PC-9 (cell line): ENCODE data around the gene TLX2. TPM values are rescaled to one million over a fixed set of nuclear protein-coding genes. Genes with fewer than 3 reads are reported as not detected.

Source experiments
- BruUV-seq: library from RNA; stranded (reverse); fragments of 400-500 nt; replicated peaks from 2 replicates; lab custom pipeline; 2021; lab: Mats Ljungman, UMichigan
- CTCF ChIA-PET: fragments of 300-600 bp; sonication (Branson Sonifier 250); formaldehyde crosslinking; loops from one replicate; lab custom pipeline; 2022; ENCODE audit warnings: antibody characterized with exemption; lab: Charles Lee
- POLR2A ChIA-PET: fragments of 300-600 bp; sonication (Branson Sonifier 250); formaldehyde crosslinking; loops from one replicate; lab custom pipeline; 2022; ENCODE audit warnings: antibody characterized with exemption; ENCODE audit not compliant: unreplicated experiment; lab: Charles Lee
- DNase-seq, 2 experiments: peaks; one replicate each; pipeline versions ENCODE4 v3.0.0 to v3.0.0-alpha.2; 2015 to 2022; ENCODE audit warnings: mixed read lengths in 1 of 2
- H2AFZ ChIP-seq: fragments of 200-600 bp; sonication (generic); 2 replicates; pipeline ENCODE4 v1.8.1; 2017; ENCODE audit warnings: antibody characterized with exemption
- H3F3A ChIP-seq: fragments of 200-600 bp; sonication (generic); 2 replicates; pipeline ENCODE4 v1.8.1; 2017; ENCODE audit warnings: antibody characterized with exemption, mild to moderate bottlenecking, low read depth; ENCODE audit not compliant: insufficient read depth
- H3K27ac ChIP-seq: fragments of 200-600 bp; sonication (generic); 2 replicates; pipeline ENCODE4 v1.6.1; 2016; ENCODE audit warnings: mixed run types
- H3K27me3 ChIP-seq: fragments of 200-600 bp; sonication (generic); 2 replicates; pipeline ENCODE4 v1.6.1; 2016; ENCODE audit warnings: low read depth, mixed run types; ENCODE audit not compliant: insufficient read depth
- H3K36me3 ChIP-seq: fragments of 200-600 bp; sonication (generic); 2 replicates; pipeline ENCODE4 v1.6.1; 2016; ENCODE audit warnings: low read depth, mixed run types
- H3K4me1 ChIP-seq: fragments of 200-600 bp; sonication (generic); replicated peaks from 2 replicates; pipeline ENCODE4 v1.6.1; 2016; ENCODE audit warnings: mixed run types; ENCODE audit not compliant: insufficient read depth
- H3K4me2 ChIP-seq: fragments of 200-600 bp; sonication (generic); 2 replicates; pipeline ENCODE4 v1.6.1; 2017; ENCODE audit warnings: mixed run types
- H3K4me3 ChIP-seq: fragments of 200-600 bp; sonication (generic); 2 replicates; pipeline ENCODE4 v1.6.1; 2016; ENCODE audit warnings: mixed run types
- H3K79me2 ChIP-seq: fragments of 200-600 bp; sonication (generic); 2 replicates; pipeline ENCODE4 v1.6.1; 2017; ENCODE audit warnings: low read depth, mixed run types
- H3K9me2 ChIP-seq: fragments of 200-600 bp; sonication (generic); 2 replicates; pipeline ENCODE4 v1.8.1; 2017; ENCODE audit warnings: mild to moderate bottlenecking; ENCODE audit not compliant: insufficient read depth
- H3K9me3 ChIP-seq: fragments of 200-600 bp; sonication (generic); 2 replicates; pipeline ENCODE4 v1.8.1; 2016; ENCODE audit warnings: low read depth; ENCODE audit not compliant: insufficient read depth
- H4K20me1 ChIP-seq: fragments of 200-600 bp; sonication (generic); 2 replicates; pipeline ENCODE4 v1.8.1; 2017; ENCODE audit not compliant: insufficient read depth
- EZH2 ChIP-seq: fragments of 200-600 bp; sonication (generic); IDR thresholded peaks from 2 replicates; pipeline ENCODE4 v1.8.0; 2017; ENCODE audit warnings: antibody characterized with exemption, low read depth
- intact Hi-C: fragments of 100-400 bp; cut with micrococcal nuclease; formaldehyde crosslinking; loops from one replicate; pipeline ENCODE4 v1.10.0; 2022; ENCODE audit not compliant: unreplicated experiment
- total RNA-seq: library from RNA; stranded (reverse); gene quantifications from 2 replicates; pipeline ENCODE4 v1.2.3, GENCODE V29; 2021
- TF ChIP-seq, protein P1 (sequence below): fragments of 200-600 bp; sonication (generic); conservative IDR thresholded peaks from 2 replicates; pipeline ENCODE4 v1.6.1; 2017; ENCODE audit warnings: mixed run types, antibody characterized with exemption, mild to moderate bottlenecking, moderate library complexity

The TLX2 gene
- total RNA-seq, 1 experiment from 2014 or later, result 3.1 TPM

GRCh38 chr2:74537140-74537539 lies 22.9 kb downstream of the TLX2 start:
- Histone ChIP-seq H3K9me3 (no peaks in the 10 kb centered on the region), H3K27ac (no peak overlapping the region), H3K4me2 (no peak overlapping the region), H3K79me2 (no peaks in the 10 kb centered on the region), H3K4me3 (no peak overlapping the region), H3F3A (peaks cover under 1% of the 10 kb centered on the region; the same call in 1 of the 2 replicates), H3K4me1 (no peaks in the 10 kb centered on the region), H3K36me3 (no peaks in the 10 kb centered on the region), H3K27me3 (no peaks in the 10 kb centered on the region), H2AFZ (no peak overlapping the region), H4K20me1 (no peaks in the 10 kb centered on the region), H3K9me2 (no peaks in the 10 kb centered on the region)
- ChIA-PET POLR2A (no interaction called here), CTCF (no interaction called here)
- TF ChIP-seq, protein P1, sequence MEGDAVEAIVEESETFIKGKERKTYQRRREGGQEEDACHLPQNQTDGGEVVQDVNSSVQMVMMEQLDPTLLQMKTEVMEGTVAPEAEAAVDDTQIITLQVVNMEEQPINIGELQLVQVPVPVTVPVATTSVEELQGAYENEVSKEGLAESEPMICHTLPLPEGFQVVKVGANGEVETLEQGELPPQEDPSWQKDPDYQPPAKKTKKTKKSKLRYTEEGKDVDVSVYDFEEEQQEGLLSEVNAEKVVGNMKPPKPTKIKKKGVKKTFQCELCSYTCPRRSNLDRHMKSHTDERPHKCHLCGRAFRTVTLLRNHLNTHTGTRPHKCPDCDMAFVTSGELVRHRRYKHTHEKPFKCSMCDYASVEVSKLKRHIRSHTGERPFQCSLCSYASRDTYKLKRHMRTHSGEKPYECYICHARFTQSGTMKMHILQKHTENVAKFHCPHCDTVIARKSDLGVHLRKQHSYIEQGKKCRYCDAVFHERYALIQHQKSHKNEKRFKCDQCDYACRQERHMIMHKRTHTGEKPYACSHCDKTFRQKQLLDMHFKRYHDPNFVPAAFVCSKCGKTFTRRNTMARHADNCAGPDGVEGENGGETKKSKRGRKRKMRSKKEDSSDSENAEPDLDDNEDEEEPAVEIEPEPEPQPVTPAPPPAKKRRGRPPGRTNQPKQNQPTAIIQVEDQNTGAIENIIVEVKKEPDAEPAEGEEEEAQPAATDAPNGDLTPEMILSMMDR, result no peak
- TF ChIP-seq EZH2, result no peak
- no peak for DNase-seq
- no TSS peak for BruUV-seq
- intact Hi-C loops, result no loop called here

DNA sequence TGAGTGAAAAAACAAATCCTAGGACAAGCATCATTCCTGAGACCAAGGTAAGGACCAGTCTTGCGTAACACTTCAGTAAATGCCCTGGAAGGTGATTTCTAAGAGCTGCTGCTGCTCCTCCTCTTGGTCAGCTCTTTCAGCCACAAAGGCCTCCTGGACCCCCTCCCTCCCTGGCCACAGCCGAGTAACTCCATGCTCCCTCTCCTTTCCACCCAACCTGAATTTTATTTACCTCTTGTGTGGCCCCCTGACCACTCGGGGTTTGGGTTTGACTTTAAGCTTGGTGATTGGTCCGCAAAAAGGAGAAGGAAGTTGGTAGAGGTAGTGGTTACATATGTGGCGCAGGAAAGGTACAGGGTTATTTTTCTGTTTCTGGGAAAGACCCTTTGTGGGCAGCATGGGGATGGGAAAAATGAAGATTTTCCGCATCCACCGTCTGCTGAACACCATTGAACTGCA lies 24.7 kb downstream of the TLX2 start:
- Histone ChIP-seq H3K4me3 (no peak overlapping the region), H3K9me2 (no peaks in the 10 kb centered on the region), H3K9me3 (no peaks in the 10 kb centered on the region), H3K27me3 (no peaks in the 10 kb centered on the region), H3K4me2 (no peak overlapping the region), H3K27ac (no peak overlapping the region), H3K79me2 (no peaks in the 10 kb centered on the region), H2AFZ (no peak overlapping the region), H3K4me1 (no peaks in the 10 kb centered on the region), H4K20me1 (no peaks in the 10 kb centered on the region), H3K36me3 (no peaks in the 10 kb centered on the region), H3F3A (0 out of 2 replicates have a peak, but pooled peaks cover under 1% of the 10 kb centered on the region)
- TF ChIP-seq, protein P1, result no peak
- no peak for TF ChIP-seq EZH2
- ChIA-PET POLR2A (interaction anchor here (0.5 to 0.7 kb wide), 2 partner anchors 58 to 278 kb away, joined by 4 read pairs; no protein-coding TSS in a partner anchor), CTCF (interaction anchor here (0.6 kb wide), 1 partner anchor 1609 kb away, joined by 4 read pairs; no protein-coding TSS in a partner anchor)
- DNase-seq, result no peak
- intact Hi-C loops, result no loop called here
- no TSS peak for BruUV-seq

DNA sequence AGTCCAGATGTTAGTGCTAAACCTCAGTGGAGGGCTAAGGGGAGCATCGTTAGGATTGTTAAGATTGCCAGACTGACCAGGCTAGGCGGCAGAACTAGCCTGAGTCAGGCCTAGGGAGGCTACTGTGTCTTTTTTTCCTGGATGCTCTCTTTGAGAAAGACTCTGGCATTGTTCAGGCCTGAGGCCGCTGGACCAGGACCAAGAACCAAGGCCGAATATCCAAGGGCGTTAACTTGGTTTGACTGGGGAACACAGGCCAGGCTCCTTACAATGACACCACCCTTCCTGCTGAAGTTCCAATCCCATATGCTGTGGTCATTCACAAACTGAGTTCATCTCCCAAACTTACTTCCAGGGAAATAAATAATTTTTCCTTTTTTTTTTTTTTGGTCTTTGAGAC lies 26.0 kb downstream of the TLX2 start:
- CTCF ChIA-PET, result no interaction called here
- Histone ChIP-seq H3F3A (0 out of 2 replicates have a peak, but pooled peaks cover 5% of the 10 kb centered on the region), H2AFZ (no peak overlapping the region), H3K4me1 (no peaks in the 10 kb centered on the region), H3K4me2 (no peak overlapping the region), H3K79me2 (no peaks in the 10 kb centered on the region), H3K4me3 (no peak overlapping the region), H3K27ac (no peak overlapping the region), H3K36me3 (no peaks in the 10 kb centered on the region), H3K27me3 (no peaks in the 10 kb centered on the region), H3K9me2 (no peaks in the 10 kb centered on the region), H3K9me3 (no peaks in the 10 kb centered on the region), H4K20me1 (no peaks in the 10 kb centered on the region)
- TF ChIP-seq, protein P1, result no peak
- TF ChIP-seq EZH2, result no peak
- intact Hi-C loops, result no loop called here
- POLR2A ChIA-PET, result no interaction called here
- DNase-seq, result no peak
- BruUV-seq, result no TSS peak
